HepG2 (cell line): ENCODE results near the gene ACOT4. TPM values are rescaled to one million over a fixed set of nuclear protein-coding genes. Genes with fewer than 3 reads are reported as not detected.
A peak's percentile ranks its signal among the peaks of the same experiment; 100 is the strongest.

Experiments
- FOXK1 ChIP-seq: sonication (generic); formaldehyde crosslinking; IDR thresholded peaks from 2 replicates; pipeline ENCODE4 v1.4.0; 2020; ENCODE audit warnings: low read depth, missing genetic modification reagents, borderline replicate concordance
- HCFC1 ChIP-seq: fragments of 150-350 bp; IDR thresholded peaks from 2 replicates; pipeline ENCODE4 v1.6.1; 2014; ENCODE audit warnings: low read depth, low read length
- HMGXB3 ChIP-seq: sonication (generic); formaldehyde crosslinking; IDR thresholded peaks from 2 replicates; pipeline ENCODE4 v1.4.0; 2020; ENCODE audit warnings: missing genetic modification reagents, borderline replicate concordance
- KMT2B ChIP-seq: IDR thresholded peaks from 2 replicates; pipeline ENCODE4 v1.6.1; 2016; ENCODE audit warnings: missing genetic modification reagents, missing compliant biosample characterization
- MIER3 ChIP-seq: IDR thresholded peaks from 2 replicates; pipeline ENCODE4 v1.6.1; 2016; ENCODE audit warnings: missing compliant biosample characterization, borderline replicate concordance
- MTERF4 ChIP-seq: sonication (generic); formaldehyde crosslinking; IDR thresholded peaks from 2 replicates; pipeline ENCODE4 v1.8.0; 2023; ENCODE audit warnings: mild to moderate bottlenecking, missing genetic modification reagents
- ONECUT2 ChIP-seq: sonication (generic); formaldehyde crosslinking; IDR thresholded peaks from 2 replicates; pipeline ENCODE4 v1.4.0; 2020; ENCODE audit warnings: missing genetic modification reagents
- PRDM15 ChIP-seq: sonication (generic); formaldehyde crosslinking; IDR thresholded peaks from 2 replicates; pipeline ENCODE4 v1.4.0; 2020; ENCODE audit warnings: missing genetic modification reagents
- RBM39 ChIP-seq: fragments of 200-400 bp; formaldehyde crosslinking; IDR thresholded peaks from one replicate; pipeline ENCODE4 v1.6.1; 2018; ENCODE audit warnings: antibody characterized with exemption, mild to moderate bottlenecking, low read depth, low read length; ENCODE audit not compliant: poor library complexity, severe bottlenecking
- RCOR2 ChIP-seq: IDR thresholded peaks from 2 replicates; pipeline ENCODE4 v1.6.1; 2016; ENCODE audit warnings: missing biosample characterization, missing genetic modification reagents
- ZKSCAN5 ChIP-seq: sonication (generic); formaldehyde crosslinking; IDR thresholded peaks from 2 replicates; pipeline ENCODE4 v1.5.1; 2020; ENCODE audit warnings: mild to moderate bottlenecking, missing genetic modification reagents
- ZNF136 ChIP-seq: sonication (generic); formaldehyde crosslinking; IDR thresholded peaks from 2 replicates; pipeline ENCODE4 v1.8.1; 2022; ENCODE audit warnings: low read depth, mild to moderate bottlenecking, moderate library complexity, missing genetic modification reagents
- ZNF431 ChIP-seq: sonication (generic); formaldehyde crosslinking; IDR thresholded peaks from 2 replicates; pipeline ENCODE4 v1.9.0; 2022; ENCODE audit warnings: missing genetic modification reagents, low read depth, mild to moderate bottlenecking, borderline replicate concordance
- ZNF513 ChIP-seq: sonication (generic); formaldehyde crosslinking; conservative IDR thresholded peaks from 2 replicates; pipeline ENCODE4 v1.5.0; 2020; ENCODE audit warnings: missing genetic modification reagents
- ZNF563 ChIP-seq: sonication (generic); formaldehyde crosslinking; IDR thresholded peaks from 2 replicates; pipeline ENCODE4 v1.8.0; 2022; ENCODE audit warnings: mild to moderate bottlenecking, moderate library complexity, missing genetic modification reagents
- polyA plus RNA-seq, 8 experiments: library from polyadenylated mRNA; depleted of rRNA in 3 of 8; stranded (reverse) in 7 of 8; unstranded in 1 of 8; fragments of >200 nt; fragmentation: Illumina TruSeq in 4 of 8; extraction: Trizol in 4 of 8; gene quantifications; 2 replicates each; pipeline versions ENCODE4 v1.2.1 to v1.2.3, GENCODE V29; 2011 to 2016; ENCODE audit warnings: low read depth in 4 of 8, missing spikeins in 1 of 8, mixed read lengths in 1 of 8; ENCODE audit not compliant: insufficient read depth in 1 of 8
- total RNA-seq, 5 experiments: library from RNA; depleted of rRNA; stranded (reverse); fragments of >200 nt; fragmentation: Illumina TruSeq; extraction: Trizol; gene quantifications; 2 replicates each; pipeline ENCODE4 v1.2.3, GENCODE V29; 2016; ENCODE audit warnings: low read depth in 1 of 5
- TF ChIP-seq, protein P1 (sequence below): IDR thresholded peaks from 2 replicates; pipeline ENCODE4 v1.6.1; 2018; ENCODE audit warnings: missing genetic modification reagents, mild to moderate bottlenecking, missing compliant biosample characterization

Gene ACOT4
- total and polyA plus RNA-seq, 2 of the 13 experiments (the other 11 are each of a cell fraction or from before 2014, with no cell fraction given) = 0.04 to 0.05 TPM

GRCh38 chr14:73644531-73645247 is 53.0 kb downstream of the ACOT4 start, which contains the start of gene DNAL1 (continued):
- TF ChIP-seq HMGXB3 (CRISPR knock-in tag) = no peak
- TF ChIP-seq HCFC1 = no peak
- TF ChIP-seq ZNF563 = peak; percentile 16; the same call in 1 of the 2 replicates
- no peak for TF ChIP-seq MTERF4 (CRISPR knock-in tag)
- no peak for TF ChIP-seq ONECUT2 (CRISPR knock-in tag)
- TF ChIP-seq KMT2B = peak; percentile 83
- peak; percentile 55 for TF ChIP-seq RBM39
- TF ChIP-seq, protein P1, sequence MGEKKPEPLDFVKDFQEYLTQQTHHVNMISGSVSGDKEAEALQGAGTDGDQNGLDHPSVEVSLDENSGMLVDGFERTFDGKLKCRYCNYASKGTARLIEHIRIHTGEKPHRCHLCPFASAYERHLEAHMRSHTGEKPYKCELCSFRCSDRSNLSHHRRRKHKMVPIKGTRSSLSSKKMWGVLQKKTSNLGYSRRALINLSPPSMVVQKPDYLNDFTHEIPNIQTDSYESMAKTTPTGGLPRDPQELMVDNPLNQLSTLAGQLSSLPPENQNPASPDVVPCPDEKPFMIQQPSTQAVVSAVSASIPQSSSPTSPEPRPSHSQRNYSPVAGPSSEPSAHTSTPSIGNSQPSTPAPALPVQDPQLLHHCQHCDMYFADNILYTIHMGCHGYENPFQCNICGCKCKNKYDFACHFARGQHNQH (CRISPR knock-in tag) = peak; percentile 54; the same call in 1 of the 2 replicates
- peak; percentile 71; the same call in 1 of the 2 replicates for TF ChIP-seq MIER3 (CRISPR knock-in tag)
- TF ChIP-seq ZNF513 (CRISPR knock-in tag) = no peak
- TF ChIP-seq PRDM15 (CRISPR knock-in tag) = no peak
- TF ChIP-seq ZKSCAN5 = no peak
- no peak for TF ChIP-seq ZNF431 (CRISPR knock-in tag)
- TF ChIP-seq ZNF136 (CRISPR knock-in tag) = no peak
- TF ChIP-seq FOXK1 = peak; percentile 65; the same call in 1 of the 2 replicates
- no peak for TF ChIP-seq RCOR2 (CRISPR knock-in tag)
